NCI-H146 treated with DMSO at 0.1 percent for 48 hours (cell line): Measurements from ENCODE around the gene SERPINE1.

Experiments
- DNase-seq: peaks from one replicate; lab custom pipeline; 2025; ENCODE audit not compliant: unreplicated experiment; lab: John Stamatoyannopoulos, UW

The SERPINE1 gene

DNA sequence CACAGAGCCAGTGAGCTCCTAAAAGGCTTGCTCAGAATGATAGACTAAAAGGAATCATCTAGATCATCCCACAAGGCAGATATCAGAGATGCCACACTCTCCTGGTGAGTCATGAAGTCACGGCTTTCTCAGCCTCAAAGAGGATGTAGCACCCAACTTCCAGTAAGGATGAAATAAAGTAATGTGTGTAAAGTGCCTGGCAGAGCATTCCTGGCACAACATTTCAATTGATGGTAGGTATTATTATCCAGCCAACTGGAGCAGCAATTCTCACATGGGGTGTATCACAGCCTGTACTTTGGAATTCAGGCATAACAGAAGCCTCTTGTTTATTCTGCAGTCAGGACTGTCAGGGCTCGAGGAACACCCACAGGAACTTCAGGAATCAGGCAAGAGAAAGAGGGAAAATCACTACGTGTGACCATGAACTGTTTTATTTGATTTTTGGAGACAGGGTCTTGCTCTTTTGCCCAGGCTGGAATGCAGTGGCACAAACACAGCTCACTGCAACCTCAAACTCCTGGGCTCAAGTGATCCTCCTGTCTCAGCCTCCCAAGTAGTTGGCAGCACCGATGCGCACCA lies 58.4 kb downstream of the SERPINE1 start:
- no peak for DNase-seq

- DNase-seq = no peak
Measured at GRCh38 chr7:101186194-101186593, 59.3 kb downstream of the SERPINE1 start.

DNA sequence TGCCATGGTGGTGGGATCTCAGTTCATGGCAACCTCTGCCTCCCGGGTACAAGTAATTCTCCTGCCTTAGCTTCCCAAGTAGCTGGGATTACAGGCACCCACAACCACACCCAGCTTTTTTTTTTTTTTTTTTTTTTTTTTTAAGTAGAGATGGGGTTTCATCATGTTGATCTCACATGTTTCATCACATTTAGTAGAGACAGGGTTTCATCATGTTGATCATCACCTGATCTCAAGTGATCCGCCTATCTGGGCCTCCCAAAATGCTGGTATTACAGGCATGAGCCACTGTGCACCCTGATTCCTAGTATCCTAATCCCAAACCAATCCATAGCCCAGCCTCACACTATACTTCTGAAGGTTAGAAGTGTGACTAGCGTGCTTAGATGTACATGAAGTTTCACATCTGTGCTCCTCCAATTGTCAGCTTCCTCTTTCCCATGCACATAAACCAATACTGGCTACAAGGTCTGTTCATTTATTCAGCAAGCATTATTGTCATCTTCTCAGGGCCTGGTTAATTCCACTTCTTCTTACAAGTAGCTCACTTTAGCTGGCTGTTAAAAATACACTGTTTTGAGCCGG lies 60.0 kb downstream of the SERPINE1 start:
- no peak for DNase-seq
